M059J (cell line): Measurements from ENCODE around the gene PAK1. TPM values are rescaled to one million over a fixed set of nuclear protein-coding genes. Genes with fewer than 3 reads are reported as not detected.

ENCODE experiments used
- DNase-seq: peaks from one replicate; pipeline ENCODE4 v3.0.0-alpha.2; 2012; ENCODE audit warnings: low read depth
- total RNA-seq: library from RNA; depleted of rRNA; stranded (reverse); fragments of >200 nt; shearing (Covaris generic); gene quantifications from 2 replicates; pipeline ENCODE4 v1.2.3, GENCODE V29; 2014

Gene PAK1
- total RNA-seq, 1 experiment from 2014 or later, result 37.5 TPM

DNA sequence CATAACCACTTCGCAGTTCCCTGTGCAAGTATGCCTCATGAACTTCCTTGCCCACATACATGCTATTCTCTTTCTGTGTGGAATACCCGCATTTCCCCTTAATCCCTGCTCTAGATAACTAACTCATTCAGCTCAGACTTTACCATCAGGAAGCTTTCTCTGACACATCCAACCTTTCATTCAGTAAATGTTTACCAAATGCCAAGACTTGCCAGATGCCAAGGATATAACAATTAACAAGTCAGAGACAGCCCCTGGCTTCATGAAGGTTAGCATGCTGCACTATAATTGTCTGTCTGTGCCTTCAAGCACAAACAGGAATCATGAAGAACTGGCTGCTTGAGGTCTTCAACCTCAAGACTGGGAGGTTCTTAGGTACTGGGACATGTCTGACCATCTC lies 101.2 kb downstream of the PAK1 start:
- DNase-seq, result no peak

DNA sequence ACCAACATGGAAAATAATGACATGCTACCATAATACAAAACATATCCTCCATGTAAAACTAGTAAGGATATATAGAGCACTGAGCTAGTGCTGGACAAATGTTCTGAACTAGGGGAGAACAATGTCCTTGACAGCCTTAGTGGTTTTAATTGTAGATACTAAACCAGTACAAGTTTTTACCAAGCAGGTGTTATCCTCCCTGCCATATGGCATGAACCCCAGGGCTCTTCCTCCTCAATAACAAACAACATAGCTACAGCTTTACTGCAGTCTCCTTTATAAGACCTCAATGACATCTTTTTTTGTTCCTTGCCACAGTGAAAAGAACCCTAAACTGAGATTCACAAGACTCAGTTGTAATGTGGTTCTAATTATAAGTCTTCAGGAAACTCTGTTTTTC lies 102.2 kb downstream of the PAK1 start:
- no peak for DNase-seq

DNA sequence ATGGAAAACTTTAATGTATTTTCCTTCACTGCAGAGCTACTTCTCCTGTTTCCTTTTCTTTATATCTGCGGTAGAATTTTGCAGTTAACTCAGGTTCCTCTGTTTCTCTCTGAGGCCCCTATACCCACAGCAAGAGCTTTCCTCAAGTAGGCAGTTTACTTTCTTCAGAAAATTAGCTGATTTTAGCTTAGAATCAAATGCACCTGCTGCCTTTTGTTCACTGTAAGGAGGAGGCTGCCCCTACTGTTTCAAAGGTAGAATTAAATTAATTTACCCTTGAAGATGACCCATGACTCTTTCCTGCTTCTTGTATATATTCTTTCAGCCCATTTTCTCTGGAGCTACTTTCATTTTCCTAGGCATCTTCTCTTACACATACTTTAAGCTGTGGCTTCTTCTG lies 103.7 kb downstream of the PAK1 start:
- DNase-seq, result no peak

DNA sequence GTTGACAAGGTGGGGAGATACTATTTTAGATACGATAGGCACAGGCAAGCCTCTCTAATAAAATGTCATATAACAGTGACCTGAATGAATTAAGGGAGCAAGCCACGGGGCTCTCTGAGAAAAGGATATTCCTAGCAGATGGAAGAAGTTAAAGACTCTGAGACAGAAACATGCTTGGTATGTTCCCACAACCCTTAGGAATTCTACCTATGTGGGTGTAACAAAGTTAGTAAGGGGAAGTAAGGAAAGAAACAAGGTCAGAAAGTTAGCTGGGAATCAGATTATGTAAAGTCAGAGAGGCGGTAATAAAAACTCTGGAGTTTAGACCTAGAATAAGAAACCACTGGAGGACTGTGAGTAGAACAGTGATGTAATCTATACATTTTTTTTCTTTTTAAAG lies 112.7 kb downstream of the PAK1 start:
- peak; percentile 69 for DNase-seq

DNA sequence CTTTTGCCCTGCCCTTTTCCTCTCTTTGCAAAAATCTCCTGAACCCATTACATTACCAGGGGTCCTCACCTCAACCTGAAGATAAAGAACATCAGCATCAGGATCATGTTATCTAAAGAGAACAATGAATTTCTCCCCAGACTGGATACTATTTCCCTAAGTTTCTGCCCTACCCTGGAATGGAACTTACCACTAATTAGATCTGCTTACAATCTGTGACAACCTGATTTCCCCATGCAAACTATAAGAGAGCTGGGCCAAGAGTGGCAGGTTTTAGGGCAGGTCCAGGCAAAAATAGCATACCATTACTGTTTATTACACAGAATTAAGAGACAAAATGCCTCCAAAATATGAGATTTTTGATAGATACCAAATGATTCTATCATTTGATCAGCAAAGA lies 114.4 kb downstream of the PAK1 start:
- no peak for DNase-seq

DNA sequence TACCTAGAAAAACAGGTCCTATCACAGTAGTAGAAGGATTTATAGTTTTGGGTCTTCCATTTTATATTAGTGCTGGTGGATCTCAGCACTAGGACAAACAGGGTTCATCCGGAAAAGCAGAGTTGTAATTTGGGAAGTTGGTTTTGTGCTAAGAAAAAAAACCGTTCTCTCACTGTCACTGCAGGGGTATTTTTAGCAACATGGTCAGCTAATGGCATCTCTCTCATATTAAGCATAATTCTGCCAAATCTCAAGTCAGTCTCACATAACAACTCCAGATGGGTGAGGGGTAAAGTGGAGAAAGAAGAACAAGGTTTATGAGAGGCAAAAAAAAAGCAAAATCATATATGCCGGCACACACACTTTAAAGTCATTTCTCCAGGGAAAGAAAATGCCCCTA lies 120.8 kb downstream of the PAK1 start:
- DNase-seq, result no peak

DNA sequence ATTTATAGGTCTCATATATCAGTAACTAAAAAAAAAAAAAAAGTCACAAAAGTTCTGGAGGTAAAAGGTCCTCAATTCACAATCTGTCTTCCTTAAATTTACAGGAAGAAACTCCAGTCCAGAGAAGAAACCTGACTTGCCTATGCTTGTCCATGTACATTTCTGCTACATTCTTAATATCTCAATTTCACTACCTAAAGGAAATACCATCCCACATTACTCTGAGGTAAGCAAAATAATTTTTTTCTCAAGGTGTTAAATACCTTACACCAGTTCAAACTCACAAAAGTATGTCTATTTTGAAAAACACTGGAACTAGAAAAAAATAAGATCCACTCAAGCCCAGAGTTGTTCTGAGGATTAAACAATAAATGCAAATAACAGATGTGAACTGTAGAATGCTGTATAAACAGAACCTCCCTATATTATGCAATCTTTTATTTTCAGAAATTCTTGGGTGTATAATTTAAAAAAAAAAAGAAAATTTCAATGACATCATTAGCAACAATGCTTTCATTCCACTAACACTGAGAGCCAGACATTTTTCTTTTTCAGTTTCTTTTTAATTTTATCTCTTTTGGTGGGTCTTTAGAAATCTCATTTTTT lies 122.5 kb downstream of the PAK1 start:
- no peak for DNase-seq

DNA sequence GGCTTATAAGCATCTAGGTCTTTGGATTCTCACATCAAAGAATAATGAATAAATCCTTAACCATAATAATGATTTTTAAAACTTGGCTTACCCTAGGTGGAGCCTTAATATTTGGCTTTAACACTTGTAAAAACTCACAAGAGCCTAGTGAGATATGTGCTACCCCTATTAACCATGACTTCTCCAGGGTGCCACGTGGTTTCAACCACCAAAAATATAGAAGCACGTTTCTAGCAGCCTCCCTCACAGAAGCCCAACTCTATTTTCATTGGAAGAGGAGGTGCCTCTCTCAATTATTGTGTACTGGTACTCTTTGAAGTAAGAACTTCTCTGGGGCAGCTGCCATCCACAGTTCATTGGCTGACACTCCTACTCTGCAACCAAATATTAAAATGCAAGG lies 125.9 kb downstream of the PAK1 start:
- no peak for DNase-seq

DNA sequence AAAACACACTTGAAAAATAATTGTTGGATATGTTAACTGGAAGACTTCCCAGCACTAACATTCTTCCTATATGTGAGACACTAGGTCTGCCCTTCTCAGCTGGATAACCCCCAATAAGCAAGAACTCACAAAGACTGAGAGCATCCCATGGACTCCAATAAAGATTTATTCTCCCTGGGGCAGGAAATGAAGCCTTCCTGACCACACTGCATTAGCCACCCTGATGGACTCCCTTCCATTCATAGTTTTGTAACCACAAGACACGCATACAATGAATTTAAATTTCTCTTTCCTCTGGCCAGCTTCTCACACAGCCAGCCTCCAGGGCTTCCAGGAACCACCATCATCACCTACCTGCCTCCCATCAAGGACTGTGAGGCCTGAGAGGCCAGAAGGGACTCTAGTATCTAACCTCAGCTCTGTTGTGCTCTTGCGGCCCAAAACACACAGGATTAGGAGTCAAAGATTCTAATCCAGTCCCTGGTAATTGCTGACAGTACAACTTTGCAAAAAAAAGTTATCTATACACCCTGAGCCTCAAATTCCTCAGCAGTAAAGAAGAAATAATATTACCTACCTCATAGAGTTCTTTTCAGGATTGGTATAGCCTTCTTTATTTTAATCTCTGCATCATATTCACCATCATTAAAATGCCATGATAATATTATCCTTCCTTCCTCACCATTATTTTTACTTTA lies 126.8 kb downstream of the PAK1 start:
- DNase-seq, result peak; percentile 96

DNA sequence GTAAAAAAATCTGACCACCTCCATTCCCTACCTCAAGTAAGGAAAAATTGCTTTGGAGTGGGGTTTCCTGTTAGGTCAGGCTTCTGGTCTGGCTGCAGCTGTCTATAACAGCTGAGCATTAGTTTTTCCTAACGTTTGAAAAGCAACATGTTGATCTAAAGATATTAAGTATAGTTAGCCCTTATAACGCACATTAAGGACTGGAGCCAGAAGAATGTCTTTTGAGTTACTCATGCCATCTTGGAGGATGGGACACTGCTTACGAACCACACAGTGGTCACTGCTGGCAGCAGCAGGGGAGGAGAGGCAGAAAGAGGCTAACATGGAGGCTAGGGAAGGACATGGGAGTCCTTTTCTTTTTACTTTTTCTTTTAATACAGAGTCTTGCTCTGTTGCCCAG lies 128.3 kb downstream of the PAK1 start:
- peak; percentile 90 for DNase-seq

DNA sequence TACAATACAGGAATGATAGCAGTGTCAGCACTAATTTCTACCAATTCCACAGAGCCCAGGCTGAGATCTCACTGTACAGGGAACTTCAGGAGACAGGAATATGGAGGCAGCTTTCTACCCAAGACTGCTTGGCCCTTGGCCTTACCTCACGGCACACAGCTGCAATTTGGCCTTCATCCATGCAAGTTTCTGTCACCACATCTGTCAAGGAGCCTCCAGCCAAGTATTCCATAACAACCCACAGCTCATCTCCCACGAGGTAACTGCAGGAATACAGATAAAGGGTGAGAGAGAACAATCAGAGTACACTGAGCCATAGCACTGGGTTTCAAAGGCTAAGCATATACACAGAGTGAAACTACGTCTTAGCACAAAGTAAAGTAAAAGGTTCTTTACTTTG lies 133.4 kb downstream of the PAK1 start:
- no peak for DNase-seq

DNA sequence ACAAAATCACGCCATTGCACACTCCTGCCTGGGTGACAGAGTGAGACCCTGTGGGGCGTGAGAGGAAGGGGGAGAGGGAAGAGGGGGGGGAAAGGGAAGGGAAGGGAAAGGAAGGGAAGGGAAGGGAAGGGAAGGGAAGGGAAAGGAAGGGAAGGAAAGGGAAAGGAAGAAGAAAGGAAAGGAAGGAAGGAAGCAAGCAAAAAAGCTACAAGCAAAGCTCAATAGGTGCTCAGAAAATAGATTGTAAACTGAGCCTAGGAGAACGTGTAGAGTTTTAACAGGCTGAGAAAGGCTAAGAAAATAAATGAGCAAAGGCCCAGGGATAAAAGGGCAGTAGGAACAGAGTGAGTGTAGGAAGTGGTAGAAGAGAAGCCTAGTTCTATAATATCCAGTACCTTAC lies 141.6 kb downstream of the PAK1 start:
- DNase-seq, result no peak

DNA sequence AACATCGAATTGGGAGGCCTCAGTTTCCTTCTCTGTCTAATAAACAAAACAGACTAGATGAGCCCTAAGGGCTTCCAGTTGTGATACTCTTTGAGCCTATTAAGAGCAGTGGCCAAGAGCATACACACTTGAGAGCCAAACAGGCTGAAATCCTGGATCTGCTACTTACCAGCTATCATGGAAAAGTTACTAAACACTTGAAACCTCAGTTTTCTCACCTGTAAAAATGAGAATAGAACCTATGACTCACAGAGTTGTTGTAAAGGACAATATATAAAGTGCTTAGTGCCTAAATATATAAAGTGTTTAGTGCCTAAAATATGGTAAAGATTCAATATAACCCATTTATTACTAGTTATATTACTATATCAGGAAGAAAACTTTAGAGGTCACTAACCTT lies 148.7 kb downstream of the PAK1 start:
- no peak for DNase-seq

DNA sequence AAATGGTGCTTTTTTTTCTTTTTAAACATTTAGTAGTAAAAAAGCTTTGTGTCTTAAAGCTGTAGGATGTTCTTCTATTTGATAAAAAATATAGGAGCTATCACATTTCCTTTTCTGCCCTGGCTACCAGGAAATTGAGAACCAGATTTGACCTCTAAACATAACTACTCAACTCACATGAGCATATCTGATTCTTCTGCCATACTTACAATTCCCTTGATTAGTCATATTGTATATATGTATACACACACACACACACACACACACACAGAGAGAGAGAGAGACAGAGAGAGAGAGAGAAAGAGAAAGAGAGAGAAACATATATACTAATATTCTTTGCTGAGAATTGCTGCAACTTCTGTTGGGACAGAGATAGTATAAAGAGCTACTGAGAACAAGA lies 149.4 kb downstream of the PAK1 start:
- no peak for DNase-seq

DNA sequence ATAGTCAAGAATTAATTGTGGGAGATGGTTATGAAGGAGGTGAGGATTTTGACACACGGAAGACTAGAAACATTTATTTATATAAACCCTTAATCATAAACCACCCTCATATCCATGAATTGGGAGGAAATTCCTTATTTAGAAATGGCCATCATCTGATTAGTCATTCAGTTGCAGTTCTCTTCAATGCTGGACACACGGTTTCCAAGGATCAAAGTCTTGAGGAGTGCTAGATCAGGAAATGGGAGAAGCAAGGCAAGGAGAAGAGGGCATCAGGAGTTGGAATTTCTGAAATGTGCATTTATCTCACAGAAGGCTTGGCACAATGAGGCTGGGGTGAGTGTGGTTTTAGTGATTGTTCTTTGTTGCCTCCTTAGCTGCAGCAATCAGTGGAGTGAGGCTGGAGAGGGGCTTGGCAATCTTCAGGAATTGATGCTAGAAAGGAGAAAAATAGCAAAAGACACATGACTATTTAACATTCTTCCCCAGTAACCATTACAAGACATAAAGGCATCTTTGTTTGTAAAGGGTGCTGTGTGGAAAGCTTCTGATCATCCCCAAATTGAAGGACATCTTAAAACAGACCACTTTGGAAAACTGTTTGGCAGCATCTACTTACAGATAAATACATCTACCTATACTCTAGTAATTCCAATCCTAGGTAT lies 150.8 kb downstream of the PAK1 start:
- DNase-seq, result peak; percentile 8

DNA sequence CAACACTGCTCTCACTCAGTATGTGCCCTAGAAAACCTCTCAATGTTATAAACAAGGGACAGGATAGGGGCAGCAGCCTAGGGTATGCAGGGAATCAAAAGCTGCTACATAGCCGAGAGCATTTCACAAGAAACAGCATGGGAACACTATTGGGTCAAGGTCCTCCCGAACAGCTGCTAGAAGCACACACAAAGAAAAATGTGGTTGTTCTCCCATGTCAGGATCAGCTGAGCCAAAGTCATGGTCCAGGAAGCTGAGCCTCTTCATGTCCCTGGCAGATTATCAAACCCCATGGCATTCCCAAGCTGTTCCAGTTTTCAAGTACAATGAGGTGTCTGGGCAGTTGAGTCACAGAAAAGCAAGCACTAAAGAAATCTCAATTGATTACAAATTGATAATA lies 151.4 kb downstream of the PAK1 start:
- peak; percentile 38 for DNase-seq

DNA sequence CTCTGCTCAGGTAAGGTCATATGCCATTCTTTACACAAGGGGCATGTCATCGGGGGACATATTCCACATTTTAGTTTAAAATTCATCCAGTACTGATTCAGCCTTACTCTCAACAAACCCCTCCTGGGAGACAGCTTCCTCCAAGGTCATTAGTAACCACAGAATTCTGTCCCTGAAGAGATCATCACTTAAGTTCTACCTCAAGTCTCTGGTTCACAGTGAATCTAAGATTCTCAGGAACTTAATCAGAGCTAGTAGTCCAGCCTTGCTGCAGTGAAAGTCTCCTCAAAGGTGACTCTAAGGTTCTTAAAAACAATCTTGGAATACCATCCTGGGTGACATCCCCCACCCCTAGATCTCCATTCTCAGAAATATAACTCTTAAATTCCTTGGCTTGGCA lies 153.5 kb downstream of the PAK1 start:
- DNase-seq, result peak; percentile 11

DNA sequence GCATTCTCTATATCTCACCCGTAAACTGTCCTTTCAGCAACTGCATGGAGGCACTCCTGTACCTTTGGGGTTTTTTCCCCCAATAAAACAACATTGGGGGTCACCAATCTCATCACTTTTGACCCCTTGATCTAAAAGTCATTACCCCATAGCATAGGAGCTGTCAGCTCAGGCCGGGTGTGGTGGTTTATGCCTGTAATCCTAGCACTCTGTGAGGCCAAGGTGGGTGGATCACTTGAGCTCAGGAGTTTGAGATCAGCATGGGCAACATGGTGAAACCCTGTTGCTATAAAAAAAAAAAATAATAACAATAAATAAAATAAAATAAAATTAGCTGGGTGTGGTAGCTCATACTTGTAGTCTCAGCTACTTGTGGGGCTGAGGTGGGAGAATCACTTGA lies 155.3 kb downstream of the PAK1 start:
- no peak for DNase-seq

DNA sequence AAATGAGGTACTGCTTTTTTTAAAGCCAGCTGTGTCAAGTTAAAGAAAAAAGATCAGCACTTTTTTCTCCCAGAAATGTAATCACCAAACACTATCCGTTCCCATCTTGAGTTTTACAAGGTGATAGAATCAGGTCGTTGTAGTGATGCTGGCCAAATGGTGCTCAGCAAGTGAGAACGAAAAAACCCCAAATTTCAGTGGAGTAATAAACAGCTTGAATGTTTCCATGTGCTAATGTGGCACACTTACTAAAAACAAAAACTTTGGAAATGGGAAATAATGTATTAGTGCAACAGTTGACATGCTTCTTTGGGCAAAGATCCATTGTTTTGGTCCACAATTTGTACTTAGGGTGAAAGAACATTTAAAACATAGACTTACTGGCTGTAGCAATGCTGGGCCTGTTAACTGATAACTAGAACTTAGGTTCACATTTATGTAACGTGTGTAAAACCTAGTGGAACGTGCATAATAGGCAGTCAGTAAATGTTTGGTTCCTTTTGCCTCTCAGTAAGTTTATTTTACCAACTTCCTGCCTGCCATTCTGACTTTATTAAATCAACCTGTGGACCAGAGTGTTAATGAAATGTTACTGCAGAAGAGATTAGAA lies 157.1 kb downstream of the PAK1 start:
- no peak for DNase-seq

DNA sequence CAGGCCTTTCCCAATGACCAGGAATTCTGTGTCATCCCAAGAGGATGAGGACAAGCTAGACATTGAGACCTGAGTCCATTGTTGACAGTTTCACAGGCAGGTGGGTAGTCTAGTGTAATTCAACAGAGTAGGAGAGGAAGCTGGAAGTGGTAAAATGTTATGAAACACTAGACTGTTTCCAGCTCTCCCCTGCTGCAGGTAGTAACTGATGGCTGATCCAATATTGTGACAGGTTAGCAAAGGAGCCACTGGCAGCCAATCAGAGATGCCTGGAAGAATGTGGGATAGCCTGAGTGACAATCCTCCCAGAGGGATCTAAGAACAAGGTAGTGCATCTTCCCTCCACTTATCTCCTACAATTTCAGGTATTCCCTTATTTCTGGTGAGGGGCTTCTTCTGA lies 161.8 kb downstream of the PAK1 start:
- DNase-seq, result no peak

DNA sequence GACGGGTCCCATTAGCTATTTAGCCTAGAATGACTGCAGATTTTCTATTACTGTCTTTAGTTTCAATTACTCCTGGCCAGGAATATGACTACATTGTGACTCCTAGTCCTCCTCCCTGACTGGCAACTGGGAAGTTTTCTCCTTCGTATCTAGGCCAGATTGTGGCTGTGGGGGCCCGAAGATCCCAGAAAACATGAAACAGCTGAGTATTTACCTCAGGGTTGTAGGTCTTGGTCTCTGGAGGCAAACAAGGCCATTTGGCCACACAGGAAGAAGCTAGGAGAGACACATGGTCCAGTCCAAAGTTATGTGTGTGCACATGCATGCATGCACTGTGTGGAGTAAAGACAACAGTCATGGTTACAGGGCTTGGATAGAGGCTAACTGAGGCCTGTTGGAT lies 162.2 kb downstream of the PAK1 start:
- DNase-seq, result no peak

DNA sequence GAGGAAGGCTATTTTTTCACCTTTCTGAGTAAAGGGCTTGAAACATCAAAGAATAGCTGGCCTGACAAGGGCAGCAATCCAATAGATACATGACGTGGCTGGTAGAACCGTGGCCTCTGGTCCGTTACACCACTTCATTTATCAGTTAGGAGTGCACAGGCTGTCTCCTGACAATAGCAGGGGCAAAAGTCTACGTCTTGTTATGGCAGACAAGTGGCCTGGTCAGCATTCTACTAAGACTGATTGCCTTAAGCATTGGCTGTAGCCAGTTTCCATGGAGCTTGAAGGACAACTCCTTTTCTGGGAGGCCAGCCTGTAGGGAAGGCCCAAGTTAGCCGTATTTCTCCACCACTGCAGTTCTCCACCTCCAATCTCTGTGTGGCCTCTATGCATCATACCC lies 163.2 kb downstream of the PAK1 start:
- DNase-seq, result no peak
